DMS79 (cell line): Measurements from ENCODE around the gene NOL9.
A peak's percentile ranks its signal among the peaks of the same experiment; 100 is the strongest.
"Not testable (repeated sequence)": the region's sequence is repeated elsewhere in the genome, so short reads cannot be mapped to it uniquely, and the experiment has no call there.

ENCODE experiments used
- DNase-seq: peaks from one replicate; lab custom pipeline; 2025; lab: John Stamatoyannopoulos, UW

Gene NOL9

DNA sequence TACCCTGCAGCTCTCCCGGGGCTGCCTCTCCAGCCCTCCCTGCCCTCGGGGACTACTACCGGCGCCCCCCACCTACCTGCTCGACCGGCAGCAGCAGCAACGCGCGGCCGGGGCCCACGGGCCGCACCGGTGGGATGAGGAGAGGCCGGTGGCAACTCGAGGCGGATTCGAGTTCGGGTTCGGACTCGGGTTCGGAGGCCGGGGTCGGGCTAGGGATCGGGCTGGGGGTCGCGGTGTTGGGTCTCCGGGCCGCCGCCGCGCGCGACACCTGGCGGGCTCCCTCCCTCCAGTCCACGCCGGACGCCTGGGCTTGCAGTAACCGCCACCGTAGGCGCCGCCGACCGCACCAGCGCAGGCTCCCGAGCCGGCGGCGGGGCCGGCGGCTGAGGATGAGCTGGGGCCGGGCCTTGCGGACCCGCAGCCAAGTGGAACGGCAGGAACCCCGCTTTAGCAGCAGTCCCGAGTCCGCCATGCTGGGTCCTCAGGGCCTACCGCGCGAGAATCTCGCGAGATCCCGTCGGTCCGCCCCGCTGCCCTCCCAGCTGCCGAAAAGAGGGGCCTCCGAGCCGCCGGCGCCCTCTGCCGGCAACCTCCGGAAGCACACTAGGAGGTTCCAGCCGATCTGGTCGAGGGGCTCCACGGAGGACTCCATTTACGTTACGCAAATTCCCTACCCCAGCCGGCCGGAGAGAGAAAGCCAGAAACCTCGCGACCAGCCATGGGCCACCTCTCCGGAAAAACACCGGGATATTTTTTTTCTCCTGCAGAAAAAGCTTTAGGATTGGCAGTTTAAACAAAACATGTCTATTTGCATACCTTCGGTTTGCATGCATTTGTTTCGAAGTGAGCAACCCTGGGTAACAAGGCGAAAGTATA, at the start of gene NOL9:
Gene NOL9 (minus strand): TSS at position 483 of the 876 bp plus-strand sequence. CDS start 11 bp downstream, at position 472.
- DNase-seq = peak; percentile 84

DNA sequence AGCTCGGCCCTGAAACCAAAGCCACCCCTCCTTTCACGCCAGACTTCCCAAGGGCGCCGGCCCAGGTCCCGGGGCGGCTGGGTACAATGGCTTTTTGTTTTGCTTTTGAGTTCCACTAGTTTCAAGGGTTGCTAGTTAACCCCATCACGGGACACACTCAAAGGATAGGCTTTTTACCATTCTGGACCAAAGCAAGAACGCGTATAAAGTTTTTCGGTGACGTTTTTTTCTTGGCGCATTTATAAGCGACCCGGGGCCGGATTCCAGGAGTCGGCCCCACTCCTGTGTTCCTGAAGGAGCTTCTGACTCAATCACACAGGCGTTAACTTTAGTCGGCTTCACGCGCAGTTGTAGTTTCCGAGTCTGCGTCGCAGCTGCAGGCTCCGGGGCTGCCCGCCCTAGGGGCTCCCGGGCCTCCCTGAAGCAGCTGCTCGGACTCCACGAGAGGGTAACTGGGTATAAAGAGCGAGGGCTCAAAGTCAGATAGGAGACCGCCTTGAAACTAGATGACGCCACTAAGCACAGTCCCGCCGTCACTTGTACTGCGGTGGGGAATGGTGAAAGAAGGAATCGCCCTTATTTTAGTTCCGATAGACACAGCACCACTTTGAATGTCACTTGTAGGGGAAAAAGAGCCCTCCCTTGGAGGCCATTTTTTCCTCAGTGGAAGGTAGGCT, 49.1 kb upstream of the NOL9 start:
- no peak for DNase-seq

DNA sequence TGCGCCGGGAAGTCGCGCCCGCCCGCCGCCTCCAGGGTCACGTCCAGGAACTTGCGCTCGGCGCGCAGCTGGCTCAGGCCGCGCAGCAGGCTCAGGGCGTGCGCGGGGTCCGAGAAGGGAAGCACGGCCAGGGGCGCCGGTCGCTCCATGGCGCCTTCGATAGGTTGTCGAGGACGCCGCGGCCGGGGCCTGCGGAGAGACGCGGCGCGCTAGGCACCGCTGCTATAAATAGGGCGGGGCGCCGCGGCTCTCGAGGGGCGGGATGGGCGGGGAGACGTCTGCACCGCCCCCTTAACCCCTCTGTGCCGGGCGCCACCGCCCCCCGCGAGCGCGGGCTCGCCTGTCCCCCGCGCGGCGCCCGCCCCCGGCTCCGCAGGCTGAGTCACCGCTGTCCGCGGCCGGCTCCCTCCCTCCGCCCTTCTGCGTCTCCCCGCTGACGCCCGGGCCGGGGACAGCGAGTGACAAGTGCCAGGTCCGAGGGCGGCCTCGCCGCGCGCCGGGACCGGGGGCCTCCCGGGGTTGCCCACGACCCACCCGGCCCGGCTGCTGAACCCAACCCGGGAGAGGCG, 48.4 kb upstream of the NOL9 start, which contains the start of gene KLHL21:
Gene KLHL21 (minus strand): TSS at position 201 of the 569 bp plus-strand sequence. CDS start 52 bp downstream, at position 149.
- peak; percentile 56 for DNase-seq

DNA sequence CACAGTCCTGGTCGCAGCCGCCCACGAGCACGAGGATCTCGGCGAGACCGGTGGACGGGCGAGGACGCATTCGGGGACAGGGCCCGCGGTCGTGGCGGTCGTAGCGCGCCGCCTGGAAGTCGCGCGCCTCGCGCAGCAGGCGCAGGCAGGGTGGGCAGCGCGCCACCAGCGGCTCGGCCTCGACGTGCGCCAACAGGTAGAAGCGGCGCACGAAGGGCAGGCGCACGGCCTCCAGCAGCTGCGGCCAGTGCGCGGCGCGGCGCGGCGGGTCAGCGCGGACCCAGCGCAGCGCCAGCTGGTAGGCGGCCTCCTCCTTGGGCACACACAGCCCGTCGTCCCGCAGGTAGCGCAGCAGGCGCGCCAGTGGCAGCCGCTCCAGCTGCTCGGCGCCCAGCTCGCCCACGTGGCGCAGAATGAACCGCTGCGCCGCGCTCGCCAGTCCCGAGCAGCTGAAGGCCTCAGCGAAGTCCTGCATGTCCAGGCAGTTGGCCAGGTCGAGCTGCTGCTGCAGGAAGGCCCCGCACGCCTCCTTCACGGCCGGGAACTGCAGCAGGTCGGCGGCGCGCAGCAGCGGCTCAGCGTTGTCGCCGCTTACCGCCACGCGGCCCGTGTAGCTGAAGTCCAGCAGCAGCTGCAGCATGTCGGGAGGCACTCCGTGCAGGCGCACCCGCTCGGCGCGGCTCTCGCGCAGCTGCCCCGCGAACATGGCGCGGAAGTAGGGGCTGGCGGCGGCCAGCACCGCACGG, 47.8 kb upstream of the NOL9 start:
- no peak for DNase-seq

DNA sequence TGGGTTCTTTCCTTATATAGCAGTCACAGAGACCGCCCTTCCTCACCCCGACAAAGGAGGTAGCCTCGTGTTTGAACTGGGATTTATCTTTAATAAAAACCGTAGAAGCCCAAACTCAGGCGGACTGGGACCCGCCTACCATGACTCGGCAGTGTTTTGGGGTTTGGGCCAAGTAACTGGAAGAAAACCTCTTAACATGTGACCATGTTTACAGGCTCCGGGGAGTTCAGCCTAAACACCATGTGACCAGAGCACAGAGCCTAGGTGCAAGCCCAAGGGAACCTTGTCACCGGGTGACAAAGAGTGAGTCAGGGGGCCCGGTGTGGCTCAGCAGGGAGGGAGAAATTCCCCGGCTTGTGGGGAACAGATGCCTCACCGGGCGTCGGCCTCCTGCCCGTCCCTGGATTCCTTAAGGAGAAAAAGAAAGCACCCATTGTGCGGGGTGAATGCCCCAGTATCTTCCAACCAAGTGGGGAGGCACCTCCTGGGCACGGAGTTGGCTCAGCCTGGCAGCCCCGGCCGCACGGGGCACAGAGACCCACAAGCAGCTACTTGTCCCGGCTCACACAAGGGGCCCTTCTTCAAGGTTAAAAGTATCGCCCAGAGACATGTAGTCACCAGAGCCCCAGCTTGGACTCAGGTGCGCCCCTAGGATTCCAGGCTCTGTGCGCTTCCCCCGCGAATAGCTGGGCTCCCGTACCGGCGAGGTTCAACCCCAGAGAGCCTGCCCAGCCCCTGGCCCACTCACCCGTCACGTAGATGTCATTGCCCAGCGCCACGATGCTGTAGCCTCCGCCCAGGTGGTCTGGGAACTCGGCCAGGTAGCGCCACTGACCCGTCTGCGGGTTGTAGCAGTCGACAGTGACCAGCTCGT, 47.0 kb upstream of the NOL9 start:
- DNase-seq = no peak

DNA sequence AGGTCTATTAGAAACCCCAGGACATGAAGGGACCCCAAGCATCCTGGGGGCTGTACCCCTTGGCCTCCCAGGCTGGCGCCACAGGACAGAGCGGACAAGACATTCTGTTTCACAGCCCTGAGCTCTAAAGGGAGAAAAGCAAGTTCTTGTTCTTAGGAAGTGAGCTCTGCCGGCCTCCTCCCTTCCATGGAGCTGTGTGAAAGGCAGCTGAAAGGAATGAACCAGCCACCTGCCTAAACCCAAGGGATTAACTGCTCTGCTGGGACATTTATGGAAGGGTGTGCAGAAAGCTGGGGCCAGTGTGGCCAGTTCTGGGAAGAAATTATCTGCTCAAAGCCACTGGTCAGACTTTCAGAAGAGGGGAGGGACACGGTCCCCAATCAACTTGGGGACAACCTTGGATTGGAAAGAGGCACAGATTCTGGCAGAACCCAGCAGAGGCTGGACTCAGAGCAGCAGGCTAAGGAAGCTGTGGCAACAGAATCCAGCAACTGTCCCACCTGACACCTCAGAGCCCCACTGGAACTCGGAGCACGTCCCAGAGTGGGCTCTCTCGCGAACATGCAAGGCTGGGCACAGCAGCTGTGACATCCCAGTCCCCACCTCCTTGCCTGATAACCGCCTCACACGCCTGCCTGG, 46.2 kb upstream of the NOL9 start:
- DNase-seq = no peak

DNA sequence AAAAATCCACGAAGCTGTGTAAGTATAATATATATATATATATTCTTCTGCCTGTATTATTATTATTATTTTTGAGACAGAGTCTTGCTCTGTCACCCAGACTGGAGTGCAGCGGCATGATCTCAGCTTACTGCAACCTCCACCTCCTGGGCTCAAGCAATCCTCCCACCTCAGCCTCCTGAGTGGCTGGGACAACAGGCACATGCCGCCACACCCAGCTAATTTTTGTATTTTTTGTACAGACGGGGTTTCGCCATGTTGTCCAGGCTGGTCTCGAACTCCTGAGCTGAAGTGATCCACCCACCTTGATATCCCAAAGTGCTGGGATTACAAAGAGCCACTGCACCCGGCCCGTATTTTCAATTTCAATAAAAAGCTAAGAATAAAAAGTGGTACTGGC, 45.7 kb upstream of the NOL9 start:
- not testable (repeated sequence) for DNase-seq

DNA sequence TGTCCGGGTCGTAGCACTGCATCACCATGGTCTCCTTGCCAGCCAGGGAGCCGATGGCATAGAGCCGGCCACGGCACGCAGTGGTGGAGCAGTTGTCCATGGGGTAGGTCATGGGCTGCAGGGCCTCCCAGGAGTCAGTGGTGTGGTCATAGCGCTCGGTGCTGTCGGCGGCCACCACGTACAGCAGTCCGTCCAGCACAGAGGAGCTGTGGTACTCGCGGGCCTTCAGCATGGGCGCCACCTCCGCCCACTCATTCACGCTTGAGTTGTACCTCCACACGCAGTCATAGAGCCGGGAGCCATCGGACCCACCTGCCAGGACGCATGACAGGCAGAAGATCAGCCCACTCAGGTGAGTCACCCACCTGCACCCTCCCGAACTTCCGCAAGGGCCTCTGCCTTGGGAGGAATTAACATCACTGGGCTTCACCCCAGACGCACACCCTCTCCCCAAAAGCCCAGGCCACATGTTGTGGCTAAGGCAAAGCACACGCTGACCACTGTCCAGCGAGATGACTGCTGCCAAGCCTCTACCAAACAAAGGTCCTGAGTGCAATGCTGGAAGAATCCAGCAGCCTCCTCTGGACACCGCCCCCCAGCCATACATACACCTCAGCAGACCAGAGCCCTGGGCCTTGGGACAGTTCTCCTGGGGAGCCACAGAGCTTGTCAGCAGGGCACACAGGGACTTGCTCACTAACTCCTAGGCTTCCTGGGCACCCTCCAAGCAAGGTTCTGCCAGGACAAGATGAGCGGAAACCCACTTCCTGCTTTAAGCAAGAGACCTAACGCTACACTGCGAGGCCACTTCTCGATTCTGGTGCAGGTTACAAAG, 45.0 kb upstream of the NOL9 start:
- DNase-seq = no peak

DNA sequence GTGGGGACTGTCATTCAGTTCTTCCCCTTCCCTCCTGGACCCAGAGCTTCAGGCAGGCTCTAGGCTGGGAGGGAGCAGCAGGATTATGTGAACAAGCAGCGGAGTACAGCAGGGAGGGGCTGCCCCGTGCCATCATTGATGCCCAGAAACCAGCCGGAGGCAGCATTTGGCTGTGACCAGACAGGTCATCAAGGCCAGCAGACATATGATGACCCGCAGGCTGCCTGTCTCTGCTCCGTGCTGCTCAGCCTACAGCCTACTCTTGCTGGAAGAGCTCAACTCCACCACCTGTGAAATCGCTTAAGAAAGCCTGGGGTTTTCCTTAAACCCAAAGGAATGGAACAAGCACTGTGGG, 43.4 kb upstream of the NOL9 start:
- DNase-seq = no peak

DNA sequence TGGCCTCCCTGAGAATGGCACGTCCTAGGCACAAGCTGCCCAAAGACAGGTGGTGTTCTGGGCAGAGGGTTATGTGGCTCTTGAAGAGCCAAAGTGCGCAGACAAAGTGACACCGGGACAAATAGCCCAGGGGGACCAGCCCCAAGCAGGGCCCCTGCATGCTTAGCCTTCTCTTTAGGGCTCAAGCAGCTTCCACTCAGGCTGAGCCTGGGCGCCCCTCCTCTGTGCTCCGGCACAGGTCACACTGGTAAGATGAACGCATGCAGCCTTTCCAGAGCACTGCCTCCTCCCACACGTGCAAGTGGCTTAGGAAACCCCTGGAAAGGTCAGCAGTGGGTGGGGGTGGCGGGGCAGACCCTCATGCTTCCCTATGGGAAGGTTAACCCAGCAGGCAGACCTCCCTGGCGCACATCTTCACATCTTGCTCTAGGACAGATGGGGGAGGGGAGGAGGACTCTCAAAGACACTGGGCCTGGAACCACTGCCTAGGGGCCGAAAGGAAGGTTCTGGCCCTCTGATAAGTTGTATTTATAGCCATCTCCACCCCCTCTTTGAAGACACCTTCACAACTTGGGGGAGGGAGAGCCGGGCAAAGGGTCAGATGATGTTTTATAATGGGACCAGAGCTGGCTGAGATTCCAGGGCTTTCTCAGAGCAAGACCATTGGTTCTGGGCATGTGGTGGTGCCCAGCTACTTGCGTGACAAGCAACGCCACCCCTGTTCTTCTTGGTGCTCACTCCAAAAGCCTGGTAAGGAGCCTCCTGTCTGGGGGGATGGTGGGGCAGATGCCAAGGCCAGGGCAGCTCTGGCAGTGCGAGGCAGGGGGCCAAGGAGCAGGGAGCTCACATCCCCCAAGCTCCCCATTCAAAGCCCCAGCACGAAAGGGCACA, 42.8 kb upstream of the NOL9 start:
- DNase-seq = no peak

DNA sequence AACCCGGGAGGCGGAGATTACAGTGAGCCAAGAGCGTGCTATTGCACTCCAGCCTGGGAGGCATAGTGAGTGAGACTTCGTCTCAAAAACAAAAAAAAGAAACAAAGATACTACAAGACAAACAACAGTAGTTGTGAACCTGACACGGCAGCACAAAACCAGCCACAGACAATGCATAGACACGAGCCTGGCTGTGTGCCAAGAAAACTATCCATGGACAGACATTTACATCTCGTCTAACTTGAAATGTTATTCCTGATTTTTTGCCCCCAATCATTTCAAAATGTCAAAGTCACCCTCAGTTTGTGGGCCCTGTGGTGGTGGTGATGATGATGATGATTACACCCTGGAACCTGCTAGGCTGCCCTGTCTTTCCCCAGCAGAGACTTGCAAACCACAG, 42.0 kb upstream of the NOL9 start:
- no peak for DNase-seq

DNA sequence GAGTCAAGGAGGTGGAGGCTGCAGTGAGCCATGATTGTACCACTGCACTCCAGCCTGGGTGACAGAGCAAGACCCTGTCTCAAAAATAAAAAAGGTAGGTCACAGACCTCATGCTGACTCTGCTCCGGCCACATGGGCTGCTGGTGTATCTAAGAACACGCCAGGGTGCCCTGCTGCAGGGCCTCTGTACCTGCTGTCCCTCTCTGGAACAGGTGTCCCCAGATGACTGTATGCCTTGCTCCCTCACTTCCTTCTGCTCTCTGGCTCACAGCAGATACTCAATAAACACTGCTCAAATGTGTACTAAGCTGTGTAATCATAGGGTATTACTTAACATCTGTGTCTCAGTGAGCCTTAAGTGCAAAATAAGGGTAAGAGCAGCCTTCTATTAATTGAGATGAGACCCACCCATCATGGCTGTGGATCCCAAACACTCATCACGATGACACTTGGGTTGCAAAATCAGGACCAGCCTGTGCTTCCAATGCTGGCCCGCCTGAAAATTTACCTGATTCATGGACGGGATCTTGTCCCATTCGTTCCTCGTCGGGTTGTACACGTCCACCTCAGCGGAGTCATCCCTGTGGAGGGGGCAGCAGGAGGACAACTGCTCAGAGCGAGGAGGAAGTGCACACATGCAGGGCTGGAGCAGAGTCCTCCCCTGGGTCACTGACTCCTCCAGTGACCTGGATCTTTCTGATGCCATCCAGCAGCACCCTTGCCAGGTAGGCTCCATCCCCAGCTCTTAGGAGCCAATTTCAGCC, 40.8 kb upstream of the NOL9 start:
- no peak for DNase-seq

DNA sequence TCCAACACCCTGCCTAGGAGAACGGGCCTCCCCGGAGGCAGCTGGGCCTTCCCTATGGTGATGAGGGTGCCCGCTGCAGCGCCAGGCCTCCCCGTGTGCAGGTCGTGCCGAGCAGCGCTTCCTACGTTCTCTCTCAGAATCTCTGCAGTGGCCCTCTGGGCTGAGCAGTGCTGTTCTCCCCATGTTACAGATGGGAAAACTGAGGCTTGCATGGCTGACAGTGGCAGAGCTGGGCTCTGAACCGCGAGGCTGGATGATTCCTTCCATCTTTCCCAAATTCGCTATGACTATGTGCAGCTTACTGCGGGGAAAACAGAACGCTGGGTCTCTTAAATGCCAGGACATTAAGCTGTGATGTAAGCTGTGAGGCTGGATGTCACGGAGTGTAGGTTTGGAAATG, 39.5 kb upstream of the NOL9 start:
- DNase-seq = no peak

DNA sequence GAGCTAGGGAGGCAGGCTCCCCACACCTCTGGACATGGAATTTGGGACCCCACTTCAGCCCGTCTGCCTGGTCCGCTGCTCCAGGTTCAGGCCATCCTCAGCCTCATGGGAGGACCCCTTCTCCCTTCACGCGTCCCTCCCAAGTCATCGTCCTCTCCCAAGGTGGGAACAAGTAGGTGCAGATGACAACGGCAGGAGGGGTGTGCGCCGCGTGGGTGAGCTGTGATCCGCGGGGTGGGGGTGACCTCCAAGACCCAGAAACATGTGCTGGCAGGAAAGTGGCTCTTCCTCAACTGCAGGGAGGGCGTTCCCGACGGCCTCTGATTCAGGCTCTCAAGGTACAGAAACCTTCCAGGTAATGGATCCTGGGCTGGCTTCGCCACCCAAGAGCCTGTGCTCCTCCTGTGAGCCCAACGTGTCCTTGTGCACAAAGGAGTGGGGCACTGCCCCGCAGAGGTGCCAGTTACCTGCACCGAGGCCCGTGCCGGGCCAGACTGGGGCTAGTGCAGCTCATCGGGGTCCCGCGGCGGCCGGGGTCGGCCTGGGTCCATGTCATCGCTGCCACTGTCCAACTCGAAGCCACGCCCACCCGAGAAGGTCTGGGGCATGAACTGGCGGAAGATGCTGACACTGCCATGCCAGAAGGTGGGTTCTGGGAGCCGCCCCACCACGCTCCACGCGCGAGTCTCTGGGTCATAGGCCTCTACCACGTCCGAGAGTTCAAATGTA, 38.7 kb upstream of the NOL9 start:
- no peak for DNase-seq

DNA sequence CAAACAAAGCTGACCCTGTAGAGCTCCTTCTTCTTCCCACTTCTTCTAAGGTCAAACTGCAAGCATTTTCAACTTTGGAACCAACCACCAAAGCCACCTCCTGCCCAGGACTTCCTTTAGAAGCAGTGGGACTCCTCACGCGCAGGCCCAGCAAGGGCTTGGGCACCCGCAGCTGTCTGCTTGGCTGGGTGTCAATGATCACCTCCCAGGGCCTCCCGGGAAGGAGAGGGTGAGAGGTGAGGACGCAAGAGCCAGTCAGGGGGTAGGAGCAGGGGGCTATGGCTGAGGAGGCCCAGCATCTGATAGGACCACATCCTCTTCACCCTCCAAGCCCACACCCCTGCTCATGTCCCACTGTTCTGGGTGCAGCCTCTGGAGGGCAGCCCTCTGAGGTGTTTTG, 38.1 kb upstream of the NOL9 start:
- DNase-seq = no peak

DNA sequence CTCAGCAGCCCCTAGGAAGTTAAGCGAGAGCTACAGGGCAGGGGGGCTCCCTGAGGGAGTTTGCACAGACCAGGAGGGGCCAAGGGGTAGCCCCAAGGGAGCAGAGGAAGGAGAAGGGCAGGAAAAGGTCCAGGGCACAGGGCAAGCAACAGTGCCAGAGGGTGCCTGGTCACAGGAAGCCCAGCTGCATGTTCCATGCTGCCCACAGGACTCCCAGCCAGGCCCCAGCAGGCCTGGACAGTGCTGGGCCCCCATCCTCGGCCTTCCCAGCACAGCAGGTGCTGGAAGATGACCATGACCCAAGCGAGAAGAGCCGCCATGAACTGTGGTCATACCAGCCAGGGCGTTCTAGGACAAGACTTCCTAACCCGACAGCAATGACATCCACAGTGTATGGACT, 37.3 kb upstream of the NOL9 start:
- DNase-seq = no peak

DNA sequence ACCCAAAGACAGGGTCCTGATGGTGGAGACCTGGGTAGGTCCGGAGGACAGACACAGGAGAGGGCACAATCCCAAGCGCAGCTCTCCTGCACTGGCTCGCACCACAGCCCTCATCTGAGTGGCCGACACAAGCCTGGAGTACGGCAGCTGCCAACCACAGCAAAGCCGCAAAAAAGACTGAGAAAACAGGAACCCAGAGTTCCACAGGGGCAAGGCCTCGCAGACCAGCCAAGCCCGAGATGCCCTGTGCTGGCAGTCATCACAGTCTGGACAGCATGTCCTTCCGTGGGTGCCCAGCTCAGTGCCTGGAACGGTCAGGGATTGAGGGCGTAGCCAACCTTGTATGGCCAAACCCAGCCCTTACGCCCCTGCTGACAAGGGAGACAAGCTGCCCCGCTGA, 36.9 kb upstream of the NOL9 start:
- no peak for DNase-seq
